OCI-LY1 (cell line): ENCODE results near the gene ATG4D.

ENCODE experiments used
- EZH2 ChIP-seq: fragments of 200-600 bp; sonication (generic), shearing (Covaris generic); IDR thresholded peaks from 2 replicates; pipeline ENCODE4 v1.8.0; 2017; ENCODE audit warnings: borderline replicate concordance, mixed run types, mild to moderate bottlenecking, antibody characterized with exemption, low read length, moderate library complexity, mixed read lengths
- TF ChIP-seq, protein P1 (sequence below): fragments of 200-600 bp; sonication (generic), shearing (Covaris generic); IDR thresholded peaks from 2 replicates; pipeline ENCODE4 v1.5.1; 2017; ENCODE audit warnings: mild to moderate bottlenecking, antibody characterized with exemption, low read length, moderate library complexity, mixed read lengths

DNA sequence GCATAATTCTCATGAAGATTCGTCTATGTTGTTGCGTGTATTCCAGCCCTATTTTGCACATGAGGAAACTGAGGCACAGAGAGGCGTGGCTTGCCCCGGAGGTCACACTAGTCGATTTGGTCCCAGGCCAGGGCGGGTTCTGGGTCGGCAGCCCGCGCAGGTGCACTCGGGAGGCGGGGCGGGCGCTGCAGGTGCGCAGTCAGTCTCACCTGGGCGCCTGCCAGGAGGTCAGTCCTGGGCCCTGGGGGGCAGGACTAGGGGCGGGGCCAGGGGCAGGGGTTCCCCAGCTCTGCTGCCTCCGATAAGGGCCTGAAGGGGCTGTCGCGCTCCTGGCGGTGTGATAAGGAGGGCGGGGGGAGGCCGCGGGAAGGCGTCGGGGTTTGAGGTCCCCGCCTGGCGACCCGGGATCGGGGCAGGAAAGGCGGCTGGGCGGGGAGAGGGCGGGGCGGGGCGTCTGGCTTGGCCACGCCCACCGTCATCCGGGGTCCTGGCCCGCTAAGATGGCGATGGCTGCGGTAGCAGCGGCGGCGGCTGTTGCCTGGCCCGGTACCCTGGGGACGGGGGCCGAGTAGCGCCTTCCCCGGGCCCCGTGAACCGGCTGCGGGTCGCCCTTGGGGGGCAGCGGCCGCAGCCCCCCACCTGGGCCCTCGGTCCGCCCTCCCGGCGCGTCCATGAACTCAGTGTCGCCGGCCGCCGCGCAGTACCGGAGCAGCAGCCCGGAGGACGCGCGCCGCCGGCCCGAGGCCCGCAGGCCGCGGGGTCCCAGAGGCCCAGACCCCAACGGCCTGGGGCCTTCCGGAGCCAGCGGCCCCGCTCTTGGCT is at the start of gene ATG4D:
- TF ChIP-seq, protein P1, sequence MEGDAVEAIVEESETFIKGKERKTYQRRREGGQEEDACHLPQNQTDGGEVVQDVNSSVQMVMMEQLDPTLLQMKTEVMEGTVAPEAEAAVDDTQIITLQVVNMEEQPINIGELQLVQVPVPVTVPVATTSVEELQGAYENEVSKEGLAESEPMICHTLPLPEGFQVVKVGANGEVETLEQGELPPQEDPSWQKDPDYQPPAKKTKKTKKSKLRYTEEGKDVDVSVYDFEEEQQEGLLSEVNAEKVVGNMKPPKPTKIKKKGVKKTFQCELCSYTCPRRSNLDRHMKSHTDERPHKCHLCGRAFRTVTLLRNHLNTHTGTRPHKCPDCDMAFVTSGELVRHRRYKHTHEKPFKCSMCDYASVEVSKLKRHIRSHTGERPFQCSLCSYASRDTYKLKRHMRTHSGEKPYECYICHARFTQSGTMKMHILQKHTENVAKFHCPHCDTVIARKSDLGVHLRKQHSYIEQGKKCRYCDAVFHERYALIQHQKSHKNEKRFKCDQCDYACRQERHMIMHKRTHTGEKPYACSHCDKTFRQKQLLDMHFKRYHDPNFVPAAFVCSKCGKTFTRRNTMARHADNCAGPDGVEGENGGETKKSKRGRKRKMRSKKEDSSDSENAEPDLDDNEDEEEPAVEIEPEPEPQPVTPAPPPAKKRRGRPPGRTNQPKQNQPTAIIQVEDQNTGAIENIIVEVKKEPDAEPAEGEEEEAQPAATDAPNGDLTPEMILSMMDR: no peak
- TF ChIP-seq EZH2: no peak
